G401.6 (cell line): ENCODE measurements around the gene LPO.

Source experiments
- FAIRE-seq: peaks from 2 replicates; lab custom pipeline; 2012; peaks lifted over from hg19 to GRCh38; lab: Jason Lieb, UNC

The LPO gene

GRCh38 chr17:58229881-58230280 lies 8.5 kb upstream of the LPO start:
- FAIRE-seq = no peak

GRCh38 chr17:58231641-58232040 lies 6.7 kb upstream of the LPO start:
- no peak for FAIRE-seq

- no peak for FAIRE-seq
These were observed 5.7 kb upstream of the LPO start for GRCh38 chr17:58232707-58233156.

- no peak for FAIRE-seq
These were observed 4.8 kb upstream of the LPO start for GRCh38 chr17:58233543-58233942.

- no peak for FAIRE-seq
These were observed 3.9 kb upstream of the LPO start for GRCh38 chr17:58234512-58234911.

GRCh38 chr17:58235821-58236220 lies 2.6 kb upstream of the LPO start:
- FAIRE-seq = no peak

- no peak for FAIRE-seq
These were observed 2.0 kb upstream of the LPO start for GRCh38 chr17:58236394-58236793.

- FAIRE-seq = no peak
These were observed 1.6 kb downstream of the LPO start for GRCh38 chr17:58239987-58240386.

- FAIRE-seq = no peak
These were observed 3.9 kb downstream of the LPO start for GRCh38 chr17:58242171-58242784.

- no peak for FAIRE-seq
These were observed 6.6 kb downstream of the LPO start for GRCh38 chr17:58244963-58245362.

GRCh38 chr17:58245428-58246103 lies 7.2 kb downstream of the LPO start:
- no peak for FAIRE-seq

GRCh38 chr17:58246104-58246740 lies 7.8 kb downstream of the LPO start:
- no peak for FAIRE-seq

GRCh38 chr17:58246781-58247180 lies 8.4 kb downstream of the LPO start:
- no peak for FAIRE-seq

GRCh38 chr17:58247511-58248363 lies 9.4 kb downstream of the LPO start:
- no peak for FAIRE-seq

GRCh38 chr17:58248955-58249269 lies 10.5 kb downstream of the LPO start:
- FAIRE-seq = no peak

GRCh38 chr17:58249270-58250133 lies 11.1 kb downstream of the LPO start:
- no peak for FAIRE-seq

GRCh38 chr17:58250344-58251011 lies 12.1 kb downstream of the LPO start:
- FAIRE-seq = no peak

GRCh38 chr17:58252141-58252540 lies 13.8 kb downstream of the LPO start:
- no peak for FAIRE-seq

GRCh38 chr17:58253082-58253481 lies 14.7 kb downstream of the LPO start:
- no peak for FAIRE-seq

GRCh38 chr17:58254803-58255202 lies 16.4 kb downstream of the LPO start:
- no peak for FAIRE-seq

- no peak for FAIRE-seq
These were observed 23.8 kb downstream of the LPO start for GRCh38 chr17:58262149-58262548.
